Parathyroid adenoma (tissue), 2 donors: ENCODE results near the gene OTOGL.

Experiments
- H2AFZ ChIP-seq: fragments of 300-600 bp; sonication (generic); one replicate; pipeline ENCODE4 v1.7.0; 2017; ENCODE audit warnings: antibody characterized with exemption, mild to moderate bottlenecking
- H3K27ac ChIP-seq: fragments of 300-600 bp; sonication (generic); one replicate; pipeline ENCODE4 v1.7.0; 2017
- H3K27me3 ChIP-seq: fragments of 300-600 bp; sonication (generic); one replicate; pipeline ENCODE4 v1.7.0; 2017; ENCODE audit warnings: low read length; ENCODE audit not compliant: control insufficient read depth, insufficient read depth
- H3K36me3 ChIP-seq: fragments of 300-600 bp; sonication (generic); one replicate; pipeline ENCODE4 v1.7.0; 2017; ENCODE audit warnings: low read length; ENCODE audit not compliant: control insufficient read depth, insufficient read depth
- H3K4me1 ChIP-seq: fragments of 300-600 bp; sonication (generic); one replicate; pipeline ENCODE4 v1.7.0; 2017; ENCODE audit warnings: control low read depth
- H3K4me2 ChIP-seq: fragments of 300-600 bp; sonication (generic); one replicate; pipeline ENCODE4 v1.7.0; 2017; ENCODE audit warnings: low read length
- H3K4me3 ChIP-seq: fragments of 300-600 bp; sonication (generic); one replicate; pipeline ENCODE4 v1.7.0; 2017; ENCODE audit warnings: low read depth, low read length
- H3K79me2 ChIP-seq: fragments of 300-600 bp; sonication (generic); one replicate; pipeline ENCODE4 v1.7.0; 2017; ENCODE audit warnings: control low read depth
- H3K9ac ChIP-seq: fragments of 300-600 bp; sonication (generic); one replicate; pipeline ENCODE4 v1.7.0; 2017; ENCODE audit warnings: mild to moderate bottlenecking
- H3K9me3 ChIP-seq: fragments of 300-600 bp; sonication (generic); one replicate; pipeline ENCODE4 v1.7.0; 2017; ENCODE audit warnings: low read length; ENCODE audit not compliant: control insufficient read depth
- CTCF ChIP-seq: fragments of 300-600 bp; sonication (generic); IDR thresholded peaks from one replicate; pipeline ENCODE4 v1.7.0; 2017; ENCODE audit warnings: antibody characterized with exemption, mild to moderate bottlenecking
- donor health status: primary hyperparathyroidism.

Gene OTOGL

GRCh38 chr12:80313209-80313608 is 213.9 kb downstream of the OTOGL start:
- Histone ChIP-seq H3K27ac (no peak overlapping the region), H3K4me3 (no peak overlapping the region), H3K4me1 (no peaks in the 10 kb centered on the region), H2AFZ (no peak overlapping the region), H3K36me3 (no peaks in the 10 kb centered on the region), H3K27me3 (no peaks in the 10 kb centered on the region), H3K9ac (no peak overlapping the region), H3K9me3 (no peaks in the 10 kb centered on the region), H3K79me2 (no peaks in the 10 kb centered on the region), H3K4me2 (no peak overlapping the region)
- TF ChIP-seq CTCF = no peak

- H3K9ac ChIP-seq = no peak overlapping the region
- no peaks in the 10 kb centered on the region for H3K79me2 ChIP-seq
- no peak overlapping the region for H3K4me3 ChIP-seq
- no peaks in the 10 kb centered on the region for H3K4me1 ChIP-seq
- H3K27me3 ChIP-seq = no peaks in the 10 kb centered on the region
- H3K4me2 ChIP-seq = no peak overlapping the region
- no peak overlapping the region for H3K27ac ChIP-seq
- H3K9me3 ChIP-seq = no peaks in the 10 kb centered on the region
- no peak overlapping the region for H2AFZ ChIP-seq
- TF ChIP-seq CTCF = no peak
- H3K36me3 ChIP-seq = no peaks in the 10 kb centered on the region
Observed at GRCh38 chr12:80314741-80315140, 215.4 kb downstream of the OTOGL start.

GRCh38 chr12:80316222-80316621 is 216.9 kb downstream of the OTOGL start:
- no peaks in the 10 kb centered on the region for H3K36me3 ChIP-seq
- H3K27ac ChIP-seq = no peak overlapping the region
- H3K79me2 ChIP-seq = no peaks in the 10 kb centered on the region
- no peak for TF ChIP-seq CTCF
- H3K4me1 ChIP-seq = no peaks in the 10 kb centered on the region
- no peaks in the 10 kb centered on the region for H3K9me3 ChIP-seq
- no peak overlapping the region for H3K4me3 ChIP-seq
- no peaks in the 10 kb centered on the region for H3K27me3 ChIP-seq
- H2AFZ ChIP-seq = no peak overlapping the region
- no peak overlapping the region for H3K4me2 ChIP-seq
- H3K9ac ChIP-seq = no peak overlapping the region

GRCh38 chr12:80317307-80317706 is 218.0 kb downstream of the OTOGL start:
- no peak overlapping the region for H3K4me3 ChIP-seq
- no peak overlapping the region for H2AFZ ChIP-seq
- no peak overlapping the region for H3K4me2 ChIP-seq
- H3K27me3 ChIP-seq = no peaks in the 10 kb centered on the region
- H3K9me3 ChIP-seq = no peaks in the 10 kb centered on the region
- H3K79me2 ChIP-seq = no peaks in the 10 kb centered on the region
- H3K4me1 ChIP-seq = no peaks in the 10 kb centered on the region
- H3K36me3 ChIP-seq = no peaks in the 10 kb centered on the region
- no peak overlapping the region for H3K9ac ChIP-seq
- TF ChIP-seq CTCF = no peak
- H3K27ac ChIP-seq = no peak overlapping the region

- Histone ChIP-seq H3K4me2 (no peak overlapping the region), H3K27ac (no peak overlapping the region), H3K9me3 (no peaks in the 10 kb centered on the region), H3K27me3 (no peaks in the 10 kb centered on the region), H3K9ac (no peak overlapping the region), H3K4me3 (no peak overlapping the region), H3K79me2 (no peaks in the 10 kb centered on the region), H3K36me3 (no peaks in the 10 kb centered on the region), H3K4me1 (no peaks in the 10 kb centered on the region), H2AFZ (no peak overlapping the region)
- no peak for TF ChIP-seq CTCF
Observed at GRCh38 chr12:80317899-80318298, 218.6 kb downstream of the OTOGL start.
